ENCODE measurements around the gene COPS6. TPM values are rescaled to one million over a fixed set of nuclear protein-coding genes. Genes with fewer than 3 reads are reported as not detected.
"Not testable (repeated sequence)": the region's sequence is repeated elsewhere in the genome, so short reads cannot be mapped to it uniquely, and the experiment has no call there.

The COPS6 gene
- total RNA-seq, 1 donor from 2014 or later = 72.5 TPM

DNA sequence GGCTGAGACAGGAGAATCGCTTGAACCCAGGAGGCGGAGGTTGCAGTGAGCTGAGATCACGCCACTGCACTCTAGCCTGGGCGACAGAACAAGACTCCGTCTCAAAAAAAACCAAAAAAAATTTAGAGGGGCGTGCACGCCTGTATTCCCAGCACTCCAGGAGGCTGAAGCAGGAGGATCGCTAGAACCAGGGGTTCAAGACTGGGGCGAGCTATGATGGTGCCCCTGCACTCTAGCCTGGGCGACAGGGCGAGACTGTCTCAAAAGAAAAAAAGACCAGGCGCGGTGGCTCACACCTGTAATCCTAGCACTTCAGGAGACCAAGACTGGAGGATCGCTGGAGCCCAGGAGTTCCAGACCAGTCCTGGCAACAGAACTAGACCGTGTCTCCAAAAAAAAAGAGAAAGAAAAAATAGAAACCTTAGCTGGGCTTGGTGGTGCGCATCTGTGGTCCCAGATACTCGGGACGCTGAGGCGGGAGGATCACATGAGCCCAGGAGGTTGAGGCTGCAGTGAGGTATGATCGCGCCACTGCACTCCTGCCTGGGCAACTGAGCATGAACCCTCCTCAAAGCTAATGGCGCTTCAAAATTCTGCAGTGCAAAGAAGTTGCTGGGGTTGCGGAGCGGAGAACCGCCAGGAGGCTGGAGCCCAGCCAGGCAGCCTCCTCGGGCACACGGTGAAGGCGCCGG, 37.6 kb downstream of the COPS6 start:
- no peak for DNase-seq (ENCODE audit: low read depth)

DNA sequence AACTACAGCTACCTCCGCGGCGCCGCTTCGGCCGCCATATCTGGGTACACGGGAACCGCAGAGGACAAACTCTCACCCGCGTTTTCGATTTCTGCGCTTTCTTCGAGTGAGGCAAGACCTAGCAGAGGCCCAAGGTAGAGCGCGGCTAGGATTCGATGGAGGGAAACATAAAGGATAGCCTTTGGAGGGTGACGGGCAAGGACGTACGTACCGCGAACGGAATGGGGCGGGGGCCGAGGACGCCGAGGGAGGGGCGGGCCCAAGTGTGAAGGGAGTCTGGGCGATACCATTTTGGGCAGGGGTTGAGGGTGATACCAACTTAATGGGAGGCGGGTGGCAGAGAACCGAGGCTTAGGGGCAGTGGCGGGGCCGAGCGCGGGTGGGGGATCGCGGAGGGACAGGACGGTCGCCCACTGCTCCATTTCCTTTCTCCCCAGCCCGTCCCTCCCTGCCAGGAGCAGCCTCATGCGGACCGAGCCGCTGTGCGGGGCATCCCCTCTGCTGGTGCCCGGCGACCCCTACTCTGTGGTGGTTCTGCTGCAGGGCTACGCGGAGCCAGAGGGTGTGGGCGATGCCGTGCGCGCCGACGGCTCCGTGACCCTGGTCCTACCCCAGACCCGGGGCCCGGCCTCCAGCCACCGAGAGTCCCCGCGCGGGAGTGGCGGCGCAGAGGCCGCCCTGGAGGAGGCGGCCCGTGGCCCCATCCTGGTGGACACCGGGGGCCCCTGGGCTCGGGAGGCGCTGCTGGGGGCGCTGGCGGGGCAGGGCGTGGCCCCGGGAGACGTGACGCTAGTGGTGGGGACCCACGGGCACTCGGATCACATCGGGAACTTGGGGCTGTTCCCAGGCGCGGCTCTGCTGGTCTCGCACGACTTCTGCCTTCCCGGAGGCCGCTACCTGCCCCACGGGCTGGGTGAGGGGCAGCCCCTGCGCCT, 38.4 kb downstream of the COPS6 start, which contains the start of gene MBLAC1:
MBLAC1 (plus strand) TSS at position 37 of the 935 bp plus-strand sequence; CDS start at position 466, 429 bp downstream.
- DNase-seq (ENCODE audit: low read depth) = peak; percentile 62

- no peak for DNase-seq (ENCODE audit: low read depth)
Measured at GRCh38 chr7:100127866-100128636, 39.3 kb downstream of the COPS6 start.

- DNase-seq (ENCODE audit: low read depth) = no peak
Measured at GRCh38 chr7:100128637-100128963, 39.8 kb downstream of the COPS6 start.

GRCh38 chr7:100130220-100130607, 41.4 kb downstream of the COPS6 start:
- DNase-seq (ENCODE audit: low read depth) = not testable (repeated sequence)

DNA sequence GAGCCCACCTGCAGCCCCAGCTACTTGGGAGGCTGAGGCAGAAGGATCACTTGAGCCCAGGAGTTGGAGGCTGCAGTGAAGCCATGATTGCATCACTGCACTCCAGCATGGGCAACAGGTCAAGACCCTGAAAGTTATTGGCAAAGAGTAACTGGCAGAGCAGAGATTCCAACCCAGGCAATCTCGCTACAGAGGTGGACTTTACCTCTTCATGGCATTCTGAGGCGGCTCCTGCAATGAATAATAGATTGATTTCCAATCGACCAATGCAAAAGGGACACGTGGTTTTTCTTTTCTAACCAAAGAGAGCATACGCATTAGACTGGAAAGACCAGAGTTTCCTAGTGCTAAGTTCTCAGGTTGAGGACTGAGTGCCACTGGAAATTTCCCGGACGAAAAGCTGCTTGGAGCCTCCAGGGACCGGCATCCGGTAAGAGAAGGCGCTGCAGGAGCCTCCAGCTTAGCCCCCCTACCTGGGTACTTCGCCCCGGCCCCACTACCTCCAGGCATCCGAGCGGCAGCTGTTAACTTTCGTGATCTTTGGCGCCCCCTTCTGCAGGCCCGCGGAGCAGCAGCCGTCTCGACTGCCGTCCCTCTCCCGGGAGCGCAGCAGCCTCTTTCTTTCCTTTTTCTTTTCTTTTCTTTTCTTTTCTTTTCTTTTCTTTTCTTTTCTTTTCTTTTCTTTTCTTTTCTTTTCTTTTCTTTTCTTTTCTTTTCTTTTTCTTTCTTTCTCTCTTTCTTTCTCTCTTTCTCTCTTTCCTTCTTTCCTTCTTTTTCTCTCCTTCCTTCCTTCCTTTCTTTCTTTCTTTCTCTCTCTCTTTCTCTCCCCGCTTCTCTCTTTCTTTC, 42.1 kb downstream of the COPS6 start:
- peak; percentile 43 for DNase-seq (ENCODE audit: low read depth)

GRCh38 chr7:100132126-100132525, 43.4 kb downstream of the COPS6 start:
- DNase-seq (ENCODE audit: low read depth) = no peak

DNA sequence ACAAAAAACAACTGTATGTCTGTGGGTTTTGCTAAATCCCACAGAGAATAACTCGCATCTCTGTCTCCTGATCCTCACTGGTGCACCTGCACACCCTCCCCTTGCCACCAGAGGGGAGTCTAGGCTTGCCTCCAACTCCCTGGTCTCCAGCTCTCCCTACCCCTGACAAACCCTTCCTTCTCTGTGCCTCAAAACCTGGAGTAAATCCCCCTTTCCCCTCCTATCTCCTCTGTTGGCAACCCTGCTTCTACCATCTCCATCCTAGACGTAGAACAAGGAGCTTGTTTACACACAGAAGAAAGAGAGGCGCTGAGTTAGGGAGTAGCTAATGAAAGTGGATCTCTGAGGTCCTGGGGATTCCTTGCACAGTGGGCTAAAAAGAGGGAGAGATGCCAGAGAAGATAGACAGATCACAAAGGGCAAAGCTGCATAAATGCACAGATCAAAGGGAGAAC, 44.0 kb downstream of the COPS6 start:
- peak; percentile 47 for DNase-seq (ENCODE audit: low read depth)

DNA sequence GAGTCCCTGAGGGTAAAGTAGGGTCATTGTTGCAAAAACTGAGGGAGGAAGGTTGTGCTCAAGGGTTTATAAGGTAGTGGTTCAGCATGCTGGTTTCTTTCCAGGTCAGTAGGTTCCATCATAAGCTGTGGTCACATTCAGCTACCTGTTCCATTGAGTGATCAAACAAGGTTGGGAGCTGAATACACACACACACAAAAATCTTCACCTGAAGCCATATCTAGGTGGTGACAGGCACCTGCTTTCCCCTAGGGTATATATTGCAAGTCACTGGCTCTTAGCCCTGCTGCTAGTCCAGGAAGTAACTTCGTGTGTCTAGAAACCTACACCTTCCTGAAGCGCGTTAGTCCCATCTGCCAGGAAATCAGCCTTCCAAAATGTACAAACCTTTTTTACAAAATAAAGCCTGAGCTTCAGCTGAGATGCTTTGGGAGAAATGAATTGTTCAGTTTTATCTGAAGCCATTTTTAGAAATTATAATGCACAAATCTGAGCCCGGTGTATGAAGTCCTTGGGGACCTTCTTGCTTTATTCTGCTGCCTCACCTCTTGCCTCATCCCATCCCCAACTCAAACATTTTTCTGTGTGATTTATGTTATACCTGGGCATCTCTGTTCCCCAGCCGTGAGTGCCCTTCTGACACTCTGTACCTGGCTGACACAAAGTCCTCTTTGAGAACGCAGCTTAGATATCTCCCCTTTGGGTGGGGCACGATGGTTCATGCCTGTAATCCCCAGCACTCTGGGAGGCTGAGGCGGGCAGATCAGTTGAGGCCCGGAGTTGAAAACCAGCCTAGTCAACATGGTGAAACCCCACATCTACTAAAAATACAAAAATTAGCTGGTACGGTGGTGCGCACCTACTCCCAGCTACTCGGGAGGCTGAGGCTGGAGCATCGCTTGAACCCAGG, 49.3 kb downstream of the COPS6 start:
- DNase-seq (ENCODE audit: low read depth) = peak; percentile 49

DNA sequence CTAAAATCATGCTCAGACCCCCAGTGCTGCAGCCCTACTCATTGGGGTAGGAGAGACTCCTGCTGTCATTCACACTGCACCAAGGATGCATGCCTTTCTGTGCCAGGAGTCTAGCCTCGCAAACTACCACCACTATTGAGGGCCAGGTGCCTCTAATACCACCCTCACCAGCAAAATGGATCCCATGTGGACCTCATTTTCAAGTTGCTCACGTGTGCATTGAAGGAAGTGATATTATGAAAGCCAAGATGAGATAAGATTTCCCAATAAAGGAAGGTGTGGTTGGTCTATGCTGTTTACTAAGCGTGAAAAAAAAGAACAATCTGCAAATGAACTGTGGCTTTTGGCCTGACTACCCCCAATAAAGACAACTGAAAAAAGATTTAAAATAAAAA, 52.8 kb downstream of the COPS6 start:
- no peak for DNase-seq (ENCODE audit: low read depth)

Other genes with a start within 250 kb of the COPS6 start
- gene OR2AE1, start 211.9 kb upstream of the COPS6 start, total RNA-seq = 0.15 TPM in 1 of 2 replicates, not detected in the other
- gene TRIM4, start 169.4 kb upstream of the COPS6 start, total RNA-seq = 21.2 and 35.4 TPM in 2 replicates
- gene GJC3, start 159.3 kb upstream of the COPS6 start, total RNA-seq = not detected in 2 replicates
- not detected in 2 replicates for gene AZGP1, start 112.9 kb upstream of the COPS6 start, total RNA-seq
- 33.9 and 70.8 TPM in 2 replicates for gene ZKSCAN1, start 73.4 kb upstream of the COPS6 start, total RNA-seq
- gene ZSCAN21, start 39.2 kb upstream of the COPS6 start, total RNA-seq = 5.0 and 13.6 TPM in 2 replicates
- gene ZNF3, start 7.2 kb upstream of the COPS6 start, total RNA-seq = 35.4 and 37.0 TPM in 2 replicates
- gene MCM7, start 12.4 kb downstream of the COPS6 start, total RNA-seq = 40.1 and 73.1 TPM in 2 replicates
- gene AP4M1, start 12.7 kb downstream of the COPS6 start, total RNA-seq = 30.0 and 39.1 TPM in 2 replicates
- 32.6 and 100 TPM in 2 replicates for gene TAF6, start 30.4 kb downstream of the COPS6 start, total RNA-seq
- gene CNPY4, start 30.7 kb downstream of the COPS6 start, total RNA-seq = 25.6 and 27.4 TPM in 2 replicates
- 1.6 and 2.0 TPM in 2 replicates for gene MBLAC1, start 38.0 kb downstream of the COPS6 start, total RNA-seq
- 58.4 and 86.1 TPM in 2 replicates for gene LAMTOR4, start 59.9 kb downstream of the COPS6 start, total RNA-seq
- gene TRAPPC14, start 69.8 kb downstream of the COPS6 start, total RNA-seq = 4.0 and 4.6 TPM in 2 replicates
- 0.75 TPM in 1 of 2 replicates, not detected in the other for gene GAL3ST4, start 79.6 kb downstream of the COPS6 start, total RNA-seq
- 1.6 and 2.3 TPM in 2 replicates for gene GPC2, start 88.4 kb downstream of the COPS6 start, total RNA-seq
- gene STAG3, start 88.9 kb downstream of the COPS6 start, total RNA-seq = not detected in 2 replicates
- gene PVRIG, start 131.0 kb downstream of the COPS6 start, total RNA-seq = not detected in 2 replicates
- 0.05 TPM in 1 of 2 replicates, not detected in the other for gene SPDYE3, start 218.7 kb downstream of the COPS6 start, total RNA-seq

All from renal cortical epithelial cell (primary cell).